H9 (cell line): Measurements from ENCODE around the gene DCXR. TPM values are rescaled to one million over a fixed set of nuclear protein-coding genes. Genes with fewer than 3 reads are reported as not detected.

ENCODE experiments used
- DNase-seq: peaks from one replicate; pipeline ENCODE4 v3.0.0-alpha.2; 2017
- H2AFZ ChIP-seq: one replicate; pipeline ENCODE4 v1.6.1; 2013; ENCODE audit warnings: mild to moderate bottlenecking, low read length, control low read depth, moderate library complexity
- H2AK5ac ChIP-seq: 2 replicates; pipeline ENCODE4 v1.6.1; 2013; ENCODE audit warnings: low read length, control low read depth, mixed read lengths; ENCODE audit not compliant: insufficient read length
- H2BK120ac ChIP-seq: one replicate; pipeline ENCODE4 v1.6.1; 2013; ENCODE audit warnings: low read depth, mild to moderate bottlenecking, low read length, control low read depth, inconsistent platforms; ENCODE audit not compliant: poor library complexity, severe bottlenecking
- H2BK12ac ChIP-seq: 2 replicates; pipeline ENCODE4 v1.6.1; 2013; ENCODE audit warnings: low read length, control low read depth, mixed read lengths, low read depth; ENCODE audit not compliant: insufficient read length
- H2BK15ac ChIP-seq: 2 replicates; pipeline ENCODE4 v1.6.1; 2013; ENCODE audit warnings: low read depth, low read length, control low read depth
- H2BK20ac ChIP-seq: one replicate; pipeline ENCODE4 v1.6.1; 2013; ENCODE audit warnings: low read depth, mild to moderate bottlenecking, low read length, control low read depth, inconsistent platforms; ENCODE audit not compliant: poor library complexity, severe bottlenecking
- H2BK5ac ChIP-seq: 2 replicates; pipeline ENCODE4 v1.6.1; 2013; ENCODE audit warnings: low read length, control low read depth, mixed read lengths; ENCODE audit not compliant: insufficient read length
- H3K14ac ChIP-seq: 2 replicates; pipeline ENCODE4 v1.6.1; 2013; ENCODE audit warnings: low read length, control low read depth; ENCODE audit not compliant: insufficient read depth
- H3K18ac ChIP-seq: 2 replicates; pipeline ENCODE4 v1.6.1; 2013; ENCODE audit warnings: low read depth, mild to moderate bottlenecking, mixed read lengths, low read length, control low read depth; ENCODE audit not compliant: insufficient read length
- H3K23ac ChIP-seq: 2 replicates; pipeline ENCODE4 v1.6.1; 2013; ENCODE audit warnings: low read length, control low read depth, mixed read lengths, low read depth; ENCODE audit not compliant: insufficient read length
- H3K23me2 ChIP-seq: 2 replicates; pipeline ENCODE4 v1.6.1; 2013; ENCODE audit warnings: low read depth, mild to moderate bottlenecking, mixed read lengths, low read length, control low read depth; ENCODE audit not compliant: insufficient read length, poor library complexity, severe bottlenecking
- H3K27ac ChIP-seq: 2 replicates; pipeline ENCODE4 v1.5.1; 2013; ENCODE audit warnings: low read length, control low read depth, mixed read lengths, low read depth; ENCODE audit not compliant: insufficient read length
- H3K27me3 ChIP-seq: 2 replicates; pipeline ENCODE4 v1.6.1; 2013; ENCODE audit warnings: low read length, control low read depth, inconsistent platforms; ENCODE audit not compliant: insufficient read depth
- H3K4ac ChIP-seq: 2 replicates; pipeline ENCODE4 v1.6.1; 2013; ENCODE audit warnings: low read depth, mild to moderate bottlenecking, control low read depth, inconsistent platforms, low read length, moderate library complexity
- H3K4me1 ChIP-seq: 2 replicates; pipeline ENCODE4 v1.6.1; 2013; ENCODE audit warnings: low read length, control low read depth, inconsistent platforms; ENCODE audit not compliant: insufficient read depth
- H3K4me2 ChIP-seq: 2 replicates; pipeline ENCODE4 v1.6.1; 2013; ENCODE audit warnings: low read length, control low read depth, mixed read lengths; ENCODE audit not compliant: insufficient read length, insufficient read depth
- H3K56ac ChIP-seq: 2 replicates; pipeline ENCODE4 v1.6.1; 2013; ENCODE audit warnings: low read depth, mild to moderate bottlenecking, mixed read lengths, low read length, control low read depth; ENCODE audit not compliant: insufficient read length
- H3K79me1 ChIP-seq: 2 replicates; pipeline ENCODE4 v1.6.1; 2013; ENCODE audit warnings: low read depth, mild to moderate bottlenecking, moderate library complexity, low read length, control low read depth, inconsistent platforms; ENCODE audit not compliant: insufficient read depth, poor library complexity, severe bottlenecking
- H3K79me2 ChIP-seq: 2 replicates; pipeline ENCODE4 v1.6.1; 2013; ENCODE audit warnings: low read length, control low read depth, inconsistent platforms; ENCODE audit not compliant: insufficient read depth
- H3K9ac ChIP-seq: 2 replicates; pipeline ENCODE4 v1.6.1; 2013; ENCODE audit warnings: low read length, control low read depth, mixed read lengths; ENCODE audit not compliant: insufficient read length; ENCODE audit errors: extremely low read depth
- H3K9me3 ChIP-seq: one replicate; pipeline ENCODE4 v1.6.1; 2013; ENCODE audit warnings: low read depth, low read length, inconsistent platforms; ENCODE audit not compliant: control insufficient read depth
- H3T11ph ChIP-seq: one replicate; pipeline ENCODE4 v1.6.1; 2013; ENCODE audit warnings: mild to moderate bottlenecking, low read length, control low read depth, inconsistent platforms
- H4K20me1 ChIP-seq: one replicate; pipeline ENCODE4 v1.6.1; 2013; ENCODE audit not compliant: control insufficient read depth, insufficient read length, insufficient read depth
- H4K5ac ChIP-seq: 2 replicates; pipeline ENCODE4 v1.6.1; 2013; ENCODE audit warnings: low read depth, mild to moderate bottlenecking, mixed read lengths, low read length, control low read depth; ENCODE audit not compliant: insufficient read length
- H4K8ac ChIP-seq: replicated peaks from 2 replicates; pipeline ENCODE4 v1.6.1; 2013; ENCODE audit warnings: low read length, control low read depth, mixed read lengths, low read depth; ENCODE audit not compliant: insufficient read length
- H4K91ac ChIP-seq: 2 replicates; pipeline ENCODE4 v1.6.1; 2013; ENCODE audit warnings: low read depth, mild to moderate bottlenecking, moderate library complexity, mixed read lengths, low read length, control low read depth; ENCODE audit not compliant: insufficient read length
- H3K27ac Mint-ChIP-seq, 3 experiments: 2 replicates in 2 of 3; 3 replicates in 1 of 3; pipeline ENCODE4 v1.8.0; 2020 to 2021; ENCODE audit warnings: mixed read lengths in 3 of 3, mild to moderate bottlenecking in 1 of 3, moderate library complexity in 1 of 3
- H3K27me3 Mint-ChIP-seq: 2 replicates; pipeline ENCODE4 v1.8.0; 2021; ENCODE audit warnings: low read depth, mild to moderate bottlenecking, moderate library complexity, mixed read lengths
- H3K36me3 Mint-ChIP-seq, 3 experiments: 2 replicates in 2 of 3; 3 replicates in 1 of 3; pipeline ENCODE4 v1.8.0; 2020 to 2021; ENCODE audit warnings: low read depth in 3 of 3, mixed read lengths in 3 of 3; ENCODE audit not compliant: insufficient read depth in 1 of 3
- H3K4me1 Mint-ChIP-seq, 2 experiments: 2 replicates each; pipeline ENCODE4 v1.8.0; 2020; ENCODE audit warnings: mixed read lengths in 2 of 2
- H3K4me3 Mint-ChIP-seq, 2 experiments: 2 replicates in 1 of 2; 3 replicates in 1 of 2; pipeline ENCODE4 v1.8.0; 2020 to 2021; ENCODE audit warnings: mild to moderate bottlenecking in 2 of 2, mixed read lengths in 2 of 2, moderate library complexity in 1 of 2
- H3K9me3 Mint-ChIP-seq, 2 experiments: 2 replicates in 1 of 2; 3 replicates in 1 of 2; pipeline ENCODE4 v1.8.0; 2020; ENCODE audit warnings: mild to moderate bottlenecking in 2 of 2, mixed read lengths in 2 of 2, moderate library complexity in 1 of 2
- WGBS: extraction: QIAGEN DNeasy Blood & Tissue Kit; methylation state at CpG from one replicate; pipeline ENCODE4 v1.1.7; 2013; ENCODE audit warnings: missing lambda C conversion rate, low lambda C conversion rate, mixed read lengths; ENCODE audit not compliant: insufficient read length; ENCODE audit errors: extremely low coverage; 5-methylcytosine and 5-hydroxymethylcytosine counted together
- total RNA-seq: library from RNA; stranded (reverse); gene quantifications from 2 replicates; pipeline ENCODE4 v1.2.1, GENCODE V29; 2021
- TF ChIP-seq, protein P1 (sequence below): fragments of 200-600 bp; sonication (generic); conservative IDR thresholded peaks from 3 replicates; pipeline ENCODE4 v1.8.0; 2021; ENCODE audit warnings: antibody characterized with exemption, mild to moderate bottlenecking

The DCXR gene
- total RNA-seq, 1 experiment from 2014 or later: 93.6 TPM

DNA sequence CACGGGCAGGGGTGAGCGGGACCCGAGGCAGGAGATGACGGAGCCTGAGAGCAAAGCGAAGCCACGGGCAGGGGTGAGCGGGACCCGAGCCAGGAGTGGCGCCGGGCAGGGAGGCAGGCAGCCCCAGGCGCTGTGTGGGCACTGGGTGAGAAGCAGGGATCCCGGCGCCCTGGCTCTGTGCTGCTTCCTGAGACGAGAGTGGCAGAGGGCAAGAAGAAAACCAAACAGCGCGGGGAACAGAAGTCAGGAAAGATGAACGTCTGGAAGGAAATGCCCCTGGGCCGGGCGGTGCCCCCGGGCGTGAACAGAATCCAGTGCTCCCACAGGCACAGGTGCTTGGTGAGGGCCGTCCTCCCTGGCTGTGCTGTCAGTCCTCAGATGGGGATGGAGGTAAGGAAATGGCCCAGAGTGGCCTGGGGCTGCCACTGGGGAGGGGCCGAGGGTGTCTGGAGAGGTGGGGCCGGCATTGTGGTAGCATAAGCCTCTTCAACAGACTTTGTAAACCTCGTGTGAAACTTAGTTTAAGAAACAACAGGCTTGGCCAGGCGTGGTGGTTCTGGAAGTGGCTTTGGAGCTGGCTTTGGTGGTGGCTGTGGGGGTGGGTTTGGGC, 50.2 kb downstream of the DCXR start:
- no peaks in the 10 kb centered on the region; a peak in 1 of 5 replicates for H3K9me3 Mint-ChIP-seq
- H4K20me1 ChIP-seq: no peaks in the 10 kb centered on the region
- H4K5ac ChIP-seq: no peak overlapping the region
- H4K91ac ChIP-seq: no peak overlapping the region
- H3K4ac ChIP-seq: no peak overlapping the region
- no peaks in the 10 kb centered on the region; the same call in 1 of the 2 replicates for H3K4me1 ChIP-seq
- no peak overlapping the region for H3K27ac ChIP-seq
- H3K23me2 ChIP-seq: no peaks in the 10 kb centered on the region
- no CpG with 5 or more reads among the region's 26 CpGs for WGBS
- H3K36me3 Mint-ChIP-seq: peaks cover 6 to 58% (median 47%) of the 10 kb centered on the region in 3 experiments
- peaks cover 14 to 21% of the 10 kb centered on the region in 2 experiments for H3K4me1 Mint-ChIP-seq
- no peak overlapping the region for H3T11ph ChIP-seq
- no peak overlapping the region for H3K9ac ChIP-seq
- H2BK5ac ChIP-seq: no peak overlapping the region
- H3K27ac Mint-ChIP-seq: no peak overlapping the region; a peak in 1 of 7 replicates
- no peak overlapping the region for H4K8ac ChIP-seq
- no peaks in the 10 kb centered on the region for H3K9me3 ChIP-seq
- H2BK12ac ChIP-seq: no peak overlapping the region
- H3K79me2 ChIP-seq: no peaks in the 10 kb centered on the region; the same call in 1 of the 2 replicates
- no peak overlapping the region for H3K56ac ChIP-seq
- H3K79me1 ChIP-seq: no peaks in the 10 kb centered on the region
- H2AK5ac ChIP-seq: no peak overlapping the region
- no peak overlapping the region for H2BK20ac ChIP-seq
- TF ChIP-seq, protein P1, sequence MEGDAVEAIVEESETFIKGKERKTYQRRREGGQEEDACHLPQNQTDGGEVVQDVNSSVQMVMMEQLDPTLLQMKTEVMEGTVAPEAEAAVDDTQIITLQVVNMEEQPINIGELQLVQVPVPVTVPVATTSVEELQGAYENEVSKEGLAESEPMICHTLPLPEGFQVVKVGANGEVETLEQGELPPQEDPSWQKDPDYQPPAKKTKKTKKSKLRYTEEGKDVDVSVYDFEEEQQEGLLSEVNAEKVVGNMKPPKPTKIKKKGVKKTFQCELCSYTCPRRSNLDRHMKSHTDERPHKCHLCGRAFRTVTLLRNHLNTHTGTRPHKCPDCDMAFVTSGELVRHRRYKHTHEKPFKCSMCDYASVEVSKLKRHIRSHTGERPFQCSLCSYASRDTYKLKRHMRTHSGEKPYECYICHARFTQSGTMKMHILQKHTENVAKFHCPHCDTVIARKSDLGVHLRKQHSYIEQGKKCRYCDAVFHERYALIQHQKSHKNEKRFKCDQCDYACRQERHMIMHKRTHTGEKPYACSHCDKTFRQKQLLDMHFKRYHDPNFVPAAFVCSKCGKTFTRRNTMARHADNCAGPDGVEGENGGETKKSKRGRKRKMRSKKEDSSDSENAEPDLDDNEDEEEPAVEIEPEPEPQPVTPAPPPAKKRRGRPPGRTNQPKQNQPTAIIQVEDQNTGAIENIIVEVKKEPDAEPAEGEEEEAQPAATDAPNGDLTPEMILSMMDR: no peak
- no peak overlapping the region for H3K4me3 Mint-ChIP-seq
- H2AFZ ChIP-seq: no peak overlapping the region
- no peak overlapping the region for H2BK15ac ChIP-seq
- H3K18ac ChIP-seq: no peak overlapping the region
- H2BK120ac ChIP-seq: no peak overlapping the region
- no peak overlapping the region for H3K23ac ChIP-seq
- DNase-seq: no peak
- H3K27me3 ChIP-seq: no peaks in the 10 kb centered on the region
- H3K4me2 ChIP-seq: no peak overlapping the region
- H3K27me3 Mint-ChIP-seq: no peaks in the 10 kb centered on the region
- no peak overlapping the region for H3K14ac ChIP-seq
